ENCODE results near the gene CUX1.

The CUX1 gene

GRCh38 chr7:101917566-101917965 lies 100.1 kb downstream of the CUX1 start:
- H3K79me2 ChIP-seq (ENCODE audit: control insufficient read depth, low read length), result peaks cover 96% of the 10 kb centered on the region
- H3K4me1 ChIP-seq (ENCODE audit: control insufficient read depth, low read length), result no peaks in the 10 kb centered on the region

GRCh38 chr7:101918426-101918825 lies 101.0 kb downstream of the CUX1 start:
- no peaks in the 10 kb centered on the region for H3K4me1 ChIP-seq (ENCODE audit: control insufficient read depth, low read length)
- TF ChIP-seq, protein P1, sequence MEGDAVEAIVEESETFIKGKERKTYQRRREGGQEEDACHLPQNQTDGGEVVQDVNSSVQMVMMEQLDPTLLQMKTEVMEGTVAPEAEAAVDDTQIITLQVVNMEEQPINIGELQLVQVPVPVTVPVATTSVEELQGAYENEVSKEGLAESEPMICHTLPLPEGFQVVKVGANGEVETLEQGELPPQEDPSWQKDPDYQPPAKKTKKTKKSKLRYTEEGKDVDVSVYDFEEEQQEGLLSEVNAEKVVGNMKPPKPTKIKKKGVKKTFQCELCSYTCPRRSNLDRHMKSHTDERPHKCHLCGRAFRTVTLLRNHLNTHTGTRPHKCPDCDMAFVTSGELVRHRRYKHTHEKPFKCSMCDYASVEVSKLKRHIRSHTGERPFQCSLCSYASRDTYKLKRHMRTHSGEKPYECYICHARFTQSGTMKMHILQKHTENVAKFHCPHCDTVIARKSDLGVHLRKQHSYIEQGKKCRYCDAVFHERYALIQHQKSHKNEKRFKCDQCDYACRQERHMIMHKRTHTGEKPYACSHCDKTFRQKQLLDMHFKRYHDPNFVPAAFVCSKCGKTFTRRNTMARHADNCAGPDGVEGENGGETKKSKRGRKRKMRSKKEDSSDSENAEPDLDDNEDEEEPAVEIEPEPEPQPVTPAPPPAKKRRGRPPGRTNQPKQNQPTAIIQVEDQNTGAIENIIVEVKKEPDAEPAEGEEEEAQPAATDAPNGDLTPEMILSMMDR (IDR thresholded peaks at IDR 0.05; ENCODE audit: low read depth, low read length, poor library complexity, severe bottlenecking), result no peak
- no peak for TF ChIP-seq EZH2phosphoT487 (IDR thresholded peaks at IDR 0.05; ENCODE audit: borderline replicate concordance, low read length)
- H3F3A ChIP-seq (ENCODE audit: control insufficient read depth, insufficient read depth), result peaks cover 3% of the 10 kb centered on the region; the same call in 1 of the 2 replicates
- no peak overlapping the region for H3K27ac ChIP-seq (ENCODE audit: low read depth, low read length)
- H3K27me3 ChIP-seq (ENCODE audit: control insufficient read depth, low read length), result no peaks in the 10 kb centered on the region
- H3K79me2 ChIP-seq (ENCODE audit: control insufficient read depth, low read length), result peaks cover 96% of the 10 kb centered on the region
- H3K4me2 ChIP-seq (ENCODE audit: low read length), result no peak overlapping the region
- H3K9me2 ChIP-seq (replicated peaks; ENCODE audit: control insufficient read depth, low read length), result no peaks in the 10 kb centered on the region
- peaks cover 25% of the 10 kb centered on the region; the same call in 1 of the 2 replicates for H4K20me1 ChIP-seq (ENCODE audit: control insufficient read depth, insufficient read depth, low read depth, low read length)
- H3K9me3 ChIP-seq (ENCODE audit: control insufficient read depth, insufficient read depth, low read length), result no peaks in the 10 kb centered on the region
- peaks cover 73% of the 10 kb centered on the region for H3K36me3 ChIP-seq (ENCODE audit: control insufficient read depth, low read length)
- H3K4me3 ChIP-seq (ENCODE audit: low read length), result no peak overlapping the region

More at GRCh38 chr7:101917566-101917965, 100.1 kb downstream of the CUX1 start:
- H3K4me3 ChIP-seq (ENCODE audit: low read length), result no peak overlapping the region
- H3K27ac ChIP-seq (ENCODE audit: low read depth, low read length), result no peak overlapping the region
- H3F3A ChIP-seq (ENCODE audit: control insufficient read depth, insufficient read depth), result peaks cover 3% of the 10 kb centered on the region; the same call in 1 of the 2 replicates
- H3K27me3 ChIP-seq (ENCODE audit: control insufficient read depth, low read length), result no peaks in the 10 kb centered on the region
- no peaks in the 10 kb centered on the region for H3K9me2 ChIP-seq (replicated peaks; ENCODE audit: control insufficient read depth, low read length)
- no peak for TF ChIP-seq EZH2phosphoT487 (IDR thresholded peaks at IDR 0.05; ENCODE audit: borderline replicate concordance, low read length)
- TF ChIP-seq, protein P1 (IDR thresholded peaks at IDR 0.05; ENCODE audit: low read depth, low read length, poor library complexity, severe bottlenecking), result no peak
- H4K20me1 ChIP-seq (ENCODE audit: control insufficient read depth, insufficient read depth, low read depth, low read length), result peaks cover 28% of the 10 kb centered on the region; the same call in 1 of the 2 replicates
- no peaks in the 10 kb centered on the region for H3K9me3 ChIP-seq (ENCODE audit: control insufficient read depth, insufficient read depth, low read length)
- H3K4me2 ChIP-seq (ENCODE audit: low read length), result no peak overlapping the region
- H3K36me3 ChIP-seq (ENCODE audit: control insufficient read depth, low read length), result peaks cover 69% of the 10 kb centered on the region

GRCh38 chr7:101919363-101920115 lies 102.1 kb downstream of the CUX1 start:
- H3K79me2 ChIP-seq (ENCODE audit: control insufficient read depth, low read length), result peaks cover 97% of the 10 kb centered on the region
- H3K4me2 ChIP-seq (ENCODE audit: low read length), result no peak overlapping the region
- no peak overlapping the region for H3K4me3 ChIP-seq (ENCODE audit: low read length)
- H3K36me3 ChIP-seq (ENCODE audit: control insufficient read depth, low read length), result peaks cover 79% of the 10 kb centered on the region
- no peak overlapping the region for H3K27ac ChIP-seq (ENCODE audit: low read depth, low read length)
- H3K4me1 ChIP-seq (ENCODE audit: control insufficient read depth, low read length), result no peaks in the 10 kb centered on the region
- H3F3A ChIP-seq (ENCODE audit: control insufficient read depth, insufficient read depth), result no peaks in the 10 kb centered on the region
- peaks cover 30% of the 10 kb centered on the region; the same call in 1 of the 2 replicates for H4K20me1 ChIP-seq (ENCODE audit: control insufficient read depth, insufficient read depth, low read depth, low read length)
- H3K9me2 ChIP-seq (replicated peaks; ENCODE audit: control insufficient read depth, low read length), result no peaks in the 10 kb centered on the region
- H3K9me3 ChIP-seq (ENCODE audit: control insufficient read depth, insufficient read depth, low read length), result no peaks in the 10 kb centered on the region
- TF ChIP-seq, protein P1 (IDR thresholded peaks at IDR 0.05; ENCODE audit: low read depth, low read length, poor library complexity, severe bottlenecking), result no peak
- no peak for TF ChIP-seq EZH2phosphoT487 (IDR thresholded peaks at IDR 0.05; ENCODE audit: borderline replicate concordance, low read length)
- H3K27me3 ChIP-seq (ENCODE audit: control insufficient read depth, low read length), result no peaks in the 10 kb centered on the region
